ENCODE data around the gene MCC. TPM values are rescaled to one million over a fixed set of nuclear protein-coding genes. Genes with fewer than 3 reads are reported as not detected.

Gene MCC
- total RNA-seq, 4 donors from 2014 or later = 6.8 to 11.9 (median 9.0) TPM

DNA sequence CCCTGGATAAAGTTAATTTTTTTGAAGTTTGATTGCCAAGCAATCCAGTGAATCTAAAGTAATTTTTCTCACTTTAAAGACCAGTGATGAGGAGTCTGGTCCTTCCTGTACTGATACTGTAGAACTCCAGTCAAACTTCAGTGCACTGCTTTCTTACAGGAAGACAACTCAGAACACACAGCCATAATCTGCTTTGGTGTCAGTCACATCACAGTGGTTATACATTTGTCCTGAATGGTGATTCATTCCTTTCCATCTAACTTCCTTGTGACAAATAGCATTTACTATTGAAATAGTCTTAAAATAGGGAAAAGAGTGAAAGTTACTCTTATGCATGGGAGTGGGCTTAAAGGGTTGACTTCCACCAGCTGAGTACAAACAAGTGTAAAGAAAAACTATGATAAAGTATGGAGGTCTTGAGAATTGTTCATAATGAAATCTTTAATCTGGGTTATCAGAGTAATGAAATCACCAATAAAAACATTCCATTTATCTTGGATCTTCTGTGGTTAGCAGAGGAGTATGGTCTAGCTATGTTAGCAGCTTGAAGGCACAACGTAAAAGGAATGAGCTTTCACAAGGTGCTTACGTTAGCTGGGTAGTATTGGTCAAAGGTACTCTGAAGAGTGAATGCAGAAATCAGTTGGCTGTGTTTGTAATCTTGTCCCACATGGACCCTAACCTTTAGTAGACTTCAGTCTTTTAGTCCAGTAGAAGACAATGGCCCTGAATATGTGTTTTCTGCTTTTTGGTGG is 470.2 kb downstream of the MCC start:
- no peaks in the 10 kb centered on the region for H3K27me3 ChIP-seq
- DNase-seq = no peak
- H3K4me3 ChIP-seq = no peak overlapping the region
- no peak overlapping the region for H3K27ac ChIP-seq
- intact Hi-C loops (cut with DNase I; ENCODE audit: low total_unique reads) = no loop called here
- TF ChIP-seq, protein P1, sequence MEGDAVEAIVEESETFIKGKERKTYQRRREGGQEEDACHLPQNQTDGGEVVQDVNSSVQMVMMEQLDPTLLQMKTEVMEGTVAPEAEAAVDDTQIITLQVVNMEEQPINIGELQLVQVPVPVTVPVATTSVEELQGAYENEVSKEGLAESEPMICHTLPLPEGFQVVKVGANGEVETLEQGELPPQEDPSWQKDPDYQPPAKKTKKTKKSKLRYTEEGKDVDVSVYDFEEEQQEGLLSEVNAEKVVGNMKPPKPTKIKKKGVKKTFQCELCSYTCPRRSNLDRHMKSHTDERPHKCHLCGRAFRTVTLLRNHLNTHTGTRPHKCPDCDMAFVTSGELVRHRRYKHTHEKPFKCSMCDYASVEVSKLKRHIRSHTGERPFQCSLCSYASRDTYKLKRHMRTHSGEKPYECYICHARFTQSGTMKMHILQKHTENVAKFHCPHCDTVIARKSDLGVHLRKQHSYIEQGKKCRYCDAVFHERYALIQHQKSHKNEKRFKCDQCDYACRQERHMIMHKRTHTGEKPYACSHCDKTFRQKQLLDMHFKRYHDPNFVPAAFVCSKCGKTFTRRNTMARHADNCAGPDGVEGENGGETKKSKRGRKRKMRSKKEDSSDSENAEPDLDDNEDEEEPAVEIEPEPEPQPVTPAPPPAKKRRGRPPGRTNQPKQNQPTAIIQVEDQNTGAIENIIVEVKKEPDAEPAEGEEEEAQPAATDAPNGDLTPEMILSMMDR (IDR thresholded peaks at IDR 0.05 in 4 of 5, conservative IDR thresholded peaks at IDR 0.05 in 1 of 5) = no peak
- TF ChIP-seq POLR2A (IDR thresholded peaks at IDR 0.05) = no peak
- H3K36me3 ChIP-seq = peaks cover 0 to 11% of the 10 kb centered on the region in 2 donors
- no peaks in the 10 kb centered on the region for H3K4me1 ChIP-seq
- H3K9me3 ChIP-seq = no peaks in the 10 kb centered on the region
- in situ Hi-C loops (cut with MboI; ENCODE audit: low sequenced_read_pairs in 4 of 4) = loop anchor here in 2 of 4 donors (25.0 kb wide), 2 partner anchors 319 to 594 kb away; no protein-coding TSS in a partner anchor
- no peak for ATAC-seq

DNA sequence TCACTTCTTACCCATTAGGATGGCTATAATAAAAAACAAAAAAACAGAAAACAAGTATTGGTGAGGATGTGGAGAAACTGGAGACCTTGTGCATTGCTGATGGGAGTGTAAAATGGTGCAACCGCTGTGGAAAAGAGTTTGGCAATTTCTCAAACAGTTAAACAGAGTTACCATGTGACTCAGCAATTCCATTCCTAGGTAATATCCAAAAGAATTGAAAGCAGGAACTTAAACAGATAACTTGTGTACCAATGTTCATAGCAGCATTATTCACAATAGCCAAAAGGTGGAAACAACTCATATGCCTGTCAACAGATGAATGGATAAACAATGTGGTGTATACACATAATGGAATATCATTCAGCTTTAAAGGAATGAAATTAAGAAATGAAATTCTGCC is 482.8 kb downstream of the MCC start:
- Histone ChIP-seq H3K27ac (no peak overlapping the region), H3K36me3 (peaks cover 0 to 39% of the 10 kb centered on the region in 2 donors), H3K9me3 (no peaks in the 10 kb centered on the region), H3K4me3 (no peak overlapping the region), H3K4me1 (no peaks in the 10 kb centered on the region), H3K27me3 (no peaks in the 10 kb centered on the region)
- no peak for DNase-seq
- TF ChIP-seq, protein P1 (IDR thresholded peaks at IDR 0.05 in 4 of 5, conservative IDR thresholded peaks at IDR 0.05 in 1 of 5) = no peak
- TF ChIP-seq POLR2A (IDR thresholded peaks at IDR 0.05) = no peak
- ATAC-seq = no peak
- in situ Hi-C loops (cut with MboI; ENCODE audit: low sequenced_read_pairs in 4 of 4) (loop anchor here in 3 of 4 donors (10.0 to 25.0 kb wide), 3 partner anchors 332 to 607 kb away; no protein-coding TSS in a partner anchor), intact Hi-C loops (cut with DNase I; ENCODE audit: low total_unique reads) (no loop called here)

DNA sequence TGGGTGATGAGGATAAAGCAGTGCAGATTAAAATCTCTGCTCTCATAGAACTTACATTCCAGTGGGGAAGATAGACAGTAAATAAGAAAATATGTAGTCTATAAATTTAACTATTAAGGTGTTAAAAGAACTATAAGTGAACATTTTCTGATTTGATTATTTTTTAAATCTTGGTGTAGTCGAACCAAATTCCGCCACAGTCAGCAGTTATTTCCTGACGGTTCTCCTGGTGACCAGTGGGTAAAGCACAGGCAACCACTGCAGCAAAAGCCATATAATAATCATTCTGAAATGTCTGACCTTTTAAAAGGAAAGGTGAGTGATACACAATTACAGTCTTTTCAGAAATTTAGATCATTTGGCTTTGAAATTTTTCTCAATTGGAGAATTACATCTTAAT is 484.5 kb downstream of the MCC start:
- Histone ChIP-seq H3K4me1 (peaks cover 0 to 1% of the 10 kb centered on the region in 2 donors), H3K9me3 (no peaks in the 10 kb centered on the region), H3K4me3 (no peak overlapping the region), H3K27ac (no peak overlapping the region), H3K27me3 (no peaks in the 10 kb centered on the region), H3K36me3 (peaks cover 0 to 29% of the 10 kb centered on the region in 2 donors)
- TF ChIP-seq POLR2A (IDR thresholded peaks at IDR 0.05) = no peak
- TF ChIP-seq, protein P1 (IDR thresholded peaks at IDR 0.05 in 4 of 5, conservative IDR thresholded peaks at IDR 0.05 in 1 of 5) = no peak
- DNase-seq = no peak
- intact Hi-C loops (cut with DNase I; ENCODE audit: low total_unique reads) = no loop called here
- in situ Hi-C loops (cut with MboI; ENCODE audit: low sequenced_read_pairs in 4 of 4) = loop anchor here in 3 of 4 donors (10.0 to 25.0 kb wide), 3 partner anchors 334 to 609 kb away; no protein-coding TSS in a partner anchor
- no peak for ATAC-seq

DNA sequence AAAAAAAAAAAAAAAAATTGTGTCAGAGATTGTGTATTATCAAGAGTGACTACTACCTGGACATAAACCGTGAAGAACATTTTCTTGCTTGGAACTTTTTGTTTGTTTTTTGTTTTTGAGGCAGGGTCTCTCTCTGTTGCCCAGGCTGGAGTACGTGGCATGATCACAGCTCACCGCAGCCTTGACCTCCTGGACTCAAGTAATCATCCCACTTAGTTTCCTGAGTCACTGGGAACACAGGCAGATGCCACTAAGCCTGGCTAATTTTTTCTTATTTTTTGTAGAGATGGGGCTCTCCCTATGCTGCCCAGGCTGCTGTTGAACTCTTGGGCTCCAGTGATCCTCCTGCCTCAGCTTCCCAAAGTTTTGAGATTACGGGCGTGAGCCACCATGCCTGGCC is 485.8 kb downstream of the MCC start:
- ATAC-seq = no peak
- H3K4me1 ChIP-seq = peaks cover 0 to 5% of the 10 kb centered on the region in 2 donors
- DNase-seq = no peak
- H3K9me3 ChIP-seq = no peaks in the 10 kb centered on the region
- H3K27ac ChIP-seq = no peak overlapping the region
- intact Hi-C loops (cut with DNase I; ENCODE audit: low total_unique reads) (no loop called here), in situ Hi-C loops (cut with MboI; ENCODE audit: low sequenced_read_pairs in 4 of 4) (loop anchor here in 3 of 4 donors (10.0 to 25.0 kb wide), 3 partner anchors 335 to 610 kb away; no protein-coding TSS in a partner anchor)
- peaks cover 0 to 22% of the 10 kb centered on the region in 2 donors for H3K36me3 ChIP-seq
- no peak overlapping the region for H3K4me3 ChIP-seq
- H3K27me3 ChIP-seq = no peaks in the 10 kb centered on the region
- no peak for TF ChIP-seq POLR2A (IDR thresholded peaks at IDR 0.05)
- TF ChIP-seq, protein P1 (IDR thresholded peaks at IDR 0.05 in 4 of 5, conservative IDR thresholded peaks at IDR 0.05 in 1 of 5) = no peak
